ENCODE results near the gene MLLT10.

The MLLT10 gene

GRCh38 chr10:21740989-21741388 lies 207.0 kb downstream of the MLLT10 start:
- no peak for DNase-seq (ENCODE audit: low spot score)

- DNase-seq (ENCODE audit: low spot score) = no peak
Measured at GRCh38 chr10:21742740-21743412, 208.8 kb downstream of the MLLT10 start.

GRCh38 chr10:21744223-21744622 lies 210.2 kb downstream of the MLLT10 start:
- DNase-seq (ENCODE audit: low spot score) = no peak

- no peak for DNase-seq (ENCODE audit: low spot score)
Measured at GRCh38 chr10:21746118-21746517, 212.1 kb downstream of the MLLT10 start.

- no peak for DNase-seq (ENCODE audit: low spot score)
Measured at GRCh38 chr10:21747809-21748208, 213.8 kb downstream of the MLLT10 start.

- no peak for DNase-seq (ENCODE audit: low spot score)
Measured at GRCh38 chr10:21749788-21750187, 215.8 kb downstream of the MLLT10 start.

GRCh38 chr10:21750424-21750823 lies 216.4 kb downstream of the MLLT10 start:
- DNase-seq (ENCODE audit: low spot score) = no peak

GRCh38 chr10:21751341-21752310 lies 217.6 kb downstream of the MLLT10 start:
- DNase-seq (ENCODE audit: low spot score) = no peak

GRCh38 chr10:21753497-21754270 lies 219.7 kb downstream of the MLLT10 start:
- DNase-seq (ENCODE audit: low spot score) = no peak

GRCh38 chr10:21754410-21755011 lies 220.5 kb downstream of the MLLT10 start:
- no peak for DNase-seq (ENCODE audit: low spot score)

- DNase-seq (ENCODE audit: low spot score) = no peak
Measured at GRCh38 chr10:21756707-21757106, 222.7 kb downstream of the MLLT10 start.

- no peak for DNase-seq (ENCODE audit: low spot score)
Measured at GRCh38 chr10:21757185-21757901, 223.3 kb downstream of the MLLT10 start.

- no peak for DNase-seq (ENCODE audit: low spot score)
Measured at GRCh38 chr10:21758239-21758638, 224.2 kb downstream of the MLLT10 start.

GRCh38 chr10:21758696-21759095 lies 224.7 kb downstream of the MLLT10 start:
- DNase-seq (ENCODE audit: low spot score) = no peak

GRCh38 chr10:21759232-21759631 lies 225.2 kb downstream of the MLLT10 start:
- DNase-seq (ENCODE audit: low spot score) = no peak

GRCh38 chr10:21760332-21760731 lies 226.3 kb downstream of the MLLT10 start:
- DNase-seq (ENCODE audit: low spot score) = no peak

GRCh38 chr10:21764466-21765189 lies 230.6 kb downstream of the MLLT10 start:
- DNase-seq (ENCODE audit: low spot score) = no peak

- no peak for DNase-seq (ENCODE audit: low spot score)
Measured at GRCh38 chr10:21769041-21769440, 235.0 kb downstream of the MLLT10 start.

GRCh38 chr10:21771219-21771618 lies 237.2 kb downstream of the MLLT10 start:
- DNase-seq (ENCODE audit: low spot score) = no peak

GRCh38 chr10:21776883-21777282 lies 242.9 kb downstream of the MLLT10 start:
- DNase-seq (ENCODE audit: low spot score) = no peak

- DNase-seq (ENCODE audit: low spot score) = no peak
Measured at GRCh38 chr10:21791276-21791675, 257.2 kb downstream of the MLLT10 start.

Measured in HuH-7.5 (cell line).